Esophagus squamous epithelium (tissue), 4 donors: ENCODE results near the gene OTUD5.

Source experiments
- CTCF ChIP-seq, 6 experiments: fragments of 450-650 bp in 4 of 6; fragments of 200-600 bp in 2 of 6; sonication (generic) in 2 of 6; IDR thresholded peaks; one replicate each; pipeline ENCODE4 v1.5.1; 2016 to 2019; ENCODE audit warnings: antibody characterized with exemption in 6 of 6, mild to moderate bottlenecking in 4 of 6, moderate library complexity in 4 of 6
- POLR2A ChIP-seq, 4 donors: fragments of 450-650 bp; IDR thresholded peaks; one replicate each; pipeline ENCODE4 v1.6.1; 2017; ENCODE audit warnings: antibody characterized with exemption in 4 of 4, mild to moderate bottlenecking in 4 of 4, moderate library complexity in 3 of 4

- TF ChIP-seq CTCF (IDR thresholded peaks at IDR 0.05) (no peak), POLR2A (IDR thresholded peaks at IDR 0.05) (no peak)
Observed at GRCh38 chrX:48904626-48905025, 52.8 kb downstream of the OTUD5 start.
